ENCODE measurements around the gene FLRT1.

GRCh38 chr11:64048042-64048854, 12.5 kb downstream of the FLRT1 start:
- TF ChIP-seq CTCF (IDR thresholded peaks at IDR 0.05) = no peak
- TF ChIP-seq POLR2A (IDR thresholded peaks at IDR 0.05) = no peak
- no peak for TF ChIP-seq POLR2AphosphoS5 (IDR thresholded peaks at IDR 0.05)
